H1 (cell line): ENCODE data around the gene YTHDF2. TPM values are rescaled to one million over a fixed set of nuclear protein-coding genes. Genes with fewer than 3 reads are reported as not detected.
A peak's percentile ranks its signal among the peaks of the same experiment; 100 is the strongest.

Experiments
- CTCF ChIA-PET: fragments of 300-600 bp; sonication (Branson Sonifier 250); formaldehyde crosslinking; loops from one replicate; lab custom pipeline; 2021; ENCODE audit not compliant: partially characterized antibody; lab: Charles Lee
- POLR2A ChIA-PET: fragments of 300-600 bp; sonication (Branson Sonifier 250); formaldehyde crosslinking; loops from one replicate; lab custom pipeline; 2021; ENCODE audit warnings: inconsistent platforms; ENCODE audit not compliant: partially characterized antibody; lab: Charles Lee
- DNase-seq, 2 experiments: peaks; one replicate each; pipeline versions ENCODE4 v3.0.0 to v3.0.0-alpha.2; 2010 to 2022; ENCODE audit warnings: low spot score in 2 of 2, low read depth in 1 of 2, mixed read lengths in 1 of 2
- FAIRE-seq: peaks from 2 replicates; lab custom pipeline; 2011; peaks lifted over from hg19 to GRCh38; lab: Jason Lieb, UNC
- H2AFZ ChIP-seq: 2 replicates; pipeline ENCODE4 v1.8.1; 2012; ENCODE audit warnings: low read length, inconsistent platforms
- H2AK5ac ChIP-seq: 2 replicates; pipeline ENCODE4 v1.6.1; 2013; ENCODE audit warnings: low read depth, low read length
- H2BK120ac ChIP-seq: replicated peaks from 2 replicates; pipeline ENCODE3; 2013; ENCODE audit warnings: low read depth, low read length, inconsistent platforms
- H2BK12ac ChIP-seq: 2 replicates; pipeline ENCODE4 v1.6.1; 2013; ENCODE audit warnings: low read depth, low read length
- H2BK15ac ChIP-seq: 2 replicates; pipeline ENCODE4 v1.6.1; 2013; ENCODE audit warnings: low read length
- H2BK20ac ChIP-seq: 2 replicates; pipeline ENCODE4 v1.6.1; 2013; ENCODE audit warnings: low read length
- H2BK5ac ChIP-seq: 2 replicates; pipeline ENCODE4 v1.6.1; 2013; ENCODE audit warnings: low read depth, low read length
- H3K14ac ChIP-seq: 2 replicates; pipeline ENCODE4 v1.6.1; 2013; ENCODE audit warnings: inconsistent platforms; ENCODE audit not compliant: insufficient read length
- H3K18ac ChIP-seq: 2 replicates; pipeline ENCODE4 v1.6.1; 2013; ENCODE audit warnings: low read length; ENCODE audit errors: extremely low read depth
- H3K23ac ChIP-seq: 2 replicates; pipeline ENCODE4 v1.6.1; 2013; ENCODE audit warnings: inconsistent platforms; ENCODE audit not compliant: insufficient read length
- H3K23me2 ChIP-seq: 2 replicates; pipeline ENCODE4 v1.6.1; 2013; ENCODE audit warnings: low read depth, low read length
- H3K27ac ChIP-seq: 2 replicates; pipeline ENCODE4 v1.6.1; 2011; ENCODE audit warnings: low read depth, low read length, inconsistent platforms
- H3K27me3 ChIP-seq, 4 experiments: replicated peaks in 1 of 4; 1 replicate in 1 of 4; 2 replicates in 3 of 4; pipeline versions ENCODE4 v1.6.1 to v1.8.1; 2011 to 2013; ENCODE audit warnings: low read length in 3 of 4, mild to moderate bottlenecking in 3 of 4, inconsistent platforms in 2 of 4, mixed read lengths in 2 of 4, moderate library complexity in 1 of 4; ENCODE audit not compliant: control insufficient read depth in 3 of 4, insufficient read depth in 3 of 4; ENCODE audit errors: extremely low read depth in 1 of 4
- H3K36me3 ChIP-seq, 4 experiments: 2 replicates each; pipeline versions ENCODE4 v1.6.1 to v1.8.1; 2011 to 2013; ENCODE audit warnings: mild to moderate bottlenecking in 4 of 4, low read length in 3 of 4, moderate library complexity in 2 of 4, control low read depth in 1 of 4, inconsistent platforms in 1 of 4; ENCODE audit not compliant: insufficient read depth in 4 of 4, control insufficient read depth in 2 of 4
- H3K4ac ChIP-seq: replicated peaks from 2 replicates; pipeline ENCODE3; 2013; ENCODE audit warnings: low read length, low read depth, mixed read lengths, inconsistent platforms; ENCODE audit not compliant: insufficient read length
- H3K4me1 ChIP-seq, 4 experiments: replicated peaks in 1 of 4; 1 replicate in 1 of 4; 2 replicates in 3 of 4; pipeline versions ENCODE4 v1.6.1 to v1.8.1; 2011 to 2013; ENCODE audit warnings: low read length in 3 of 4, inconsistent platforms in 2 of 4, mixed read lengths in 1 of 4; ENCODE audit not compliant: insufficient read depth in 4 of 4, control insufficient read depth in 3 of 4
- H3K4me2 ChIP-seq, 2 experiments: 2 replicates each; pipeline versions ENCODE4 v1.6.1 to v1.8.1; 2011 to 2013; ENCODE audit warnings: low read depth in 2 of 2, low read length in 2 of 2, control low read depth in 1 of 2, inconsistent platforms in 1 of 2, mild to moderate bottlenecking in 1 of 2; ENCODE audit not compliant: insufficient read depth in 1 of 2
- H3K4me3 ChIP-seq, 4 experiments: fragments of 200-600, 300-600 bp in 1 of 4; sonication (generic), shearing (Covaris generic), sonication (Bioruptor Twin) in 1 of 4; 2 replicates each; pipeline versions ENCODE4 v1.5.1 to v1.8.1; 2011 to 2016; ENCODE audit warnings: low read length in 4 of 4, low read depth in 3 of 4, control low read depth in 2 of 4, inconsistent platforms in 2 of 4, mild to moderate bottlenecking in 2 of 4, mixed read lengths in 1 of 4, moderate library complexity in 1 of 4; ENCODE audit not compliant: insufficient read depth in 2 of 4; ENCODE audit errors: extremely low read depth in 1 of 4
- H3K56ac ChIP-seq: replicated peaks from 2 replicates; pipeline ENCODE3; 2013; ENCODE audit warnings: low read depth, mild to moderate bottlenecking, mixed read lengths, low read length, inconsistent platforms; ENCODE audit not compliant: insufficient read length
- H3K79me1 ChIP-seq: 2 replicates; pipeline ENCODE4 v1.6.1; 2013; ENCODE audit warnings: low read depth, low read length, control low read depth
- H3K79me2 ChIP-seq, 2 experiments: 2 replicates each; pipeline versions ENCODE4 v1.6.1 to v1.8.1; 2012 to 2013; ENCODE audit warnings: low read length in 2 of 2, mild to moderate bottlenecking in 2 of 2, inconsistent platforms in 1 of 2; ENCODE audit not compliant: insufficient read depth in 2 of 2, control insufficient read depth in 1 of 2
- H3K9ac ChIP-seq, 4 experiments: replicated peaks in 1 of 4; 1 replicate in 1 of 4; 2 replicates in 3 of 4; pipeline versions ENCODE4 v1.6.1 to v1.8.1; 2011 to 2013; ENCODE audit warnings: low read depth in 3 of 4, low read length in 3 of 4, control low read depth in 2 of 4, mild to moderate bottlenecking in 2 of 4, moderate library complexity in 2 of 4, inconsistent platforms in 1 of 4; ENCODE audit errors: extremely low read depth in 1 of 4
- H3K9me3 ChIP-seq, 2 experiments: 2 replicates each; pipeline versions ENCODE4 v1.6.1 to v1.8.1; 2012 to 2013; ENCODE audit warnings: mild to moderate bottlenecking in 2 of 2, moderate library complexity in 2 of 2, control low read depth in 1 of 2, inconsistent platforms in 1 of 2, low read depth in 1 of 2, low read length in 1 of 2, mixed read lengths in 1 of 2; ENCODE audit not compliant: insufficient read depth in 2 of 2
- H4K20me1 ChIP-seq, 2 experiments: replicated peaks in 1 of 2; 2 replicates each; pipeline versions ENCODE3 to v1.8.1; 2011 to 2013; ENCODE audit warnings: inconsistent platforms in 2 of 2, low read length in 2 of 2, mild to moderate bottlenecking in 1 of 2; ENCODE audit not compliant: insufficient read depth in 2 of 2, control insufficient read depth in 1 of 2
- H4K5ac ChIP-seq: 2 replicates; pipeline ENCODE4 v1.6.1; 2013; ENCODE audit warnings: low read length, low read depth, mixed read lengths, inconsistent platforms; ENCODE audit not compliant: insufficient read length
- H4K8ac ChIP-seq: 2 replicates; pipeline ENCODE4 v1.8.0; 2013; ENCODE audit warnings: mild to moderate bottlenecking, moderate library complexity, low read length, inconsistent platforms; ENCODE audit not compliant: insufficient read depth; ENCODE audit errors: extremely low read depth
- H4K91ac ChIP-seq: replicated peaks from 2 replicates; pipeline ENCODE3; 2013; ENCODE audit warnings: low read length, mixed read lengths, inconsistent platforms; ENCODE audit not compliant: insufficient read length
- E2F6 ChIP-seq: IDR thresholded peaks from 2 replicates; pipeline ENCODE4 v1.6.1; 2012; ENCODE audit warnings: inconsistent platforms
- JUN ChIP-seq: IDR thresholded peaks from 2 replicates; pipeline ENCODE4 v1.6.1; 2011; ENCODE audit warnings: low read depth, mild to moderate bottlenecking, improper control_type of control experiment, low read length
- KDM4A ChIP-seq: IDR thresholded peaks from one replicate; pipeline ENCODE4 v1.7.1; 2012; ENCODE audit warnings: low read depth, mild to moderate bottlenecking, moderate library complexity, low read length, inconsistent platforms; ENCODE audit not compliant: severe bottlenecking
- MAFK ChIP-seq: IDR thresholded peaks from 2 replicates; pipeline ENCODE4 v1.6.1; 2012; ENCODE audit warnings: low read depth, mild to moderate bottlenecking, improper control_type of control experiment, low read length
- POLR2A ChIP-seq, 2 experiments: IDR thresholded peaks; 1 replicate in 1 of 2; 2 replicates in 1 of 2; pipeline ENCODE4 v1.6.1; 2011; ENCODE audit warnings: low read depth in 2 of 2, low read length in 2 of 2, mild to moderate bottlenecking in 2 of 2; ENCODE audit errors: control extremely low read depth in 1 of 2
- RXRA ChIP-seq: IDR thresholded peaks from 2 replicates; pipeline ENCODE4 v1.6.1; 2011; ENCODE audit warnings: low read depth, mild to moderate bottlenecking, low read length, moderate library complexity; ENCODE audit not compliant: insufficient read depth
- TAF1 ChIP-seq: IDR thresholded peaks from 2 replicates; pipeline ENCODE4 v1.6.1; 2011; ENCODE audit warnings: mild to moderate bottlenecking, low read depth, low read length
- TAF7 ChIP-seq: optimal IDR thresholded peaks from 2 replicates; pipeline ENCODE3; 2011; ENCODE audit warnings: low read depth, mild to moderate bottlenecking, inconsistent platforms, low read length, moderate library complexity, borderline replicate concordance
- WGBS, 2 experiments: shearing (Covaris generic) in 1 of 2; methylation state at CpG; one replicate each; pipeline versions ENCODE4 v1.1.6 to v1.1.7; 2013 to 2015; ENCODE audit warnings: low lambda C conversion rate in 2 of 2, mixed read lengths in 2 of 2, inconsistent platforms in 1 of 2, low coverage in 1 of 2, missing lambda C conversion rate in 1 of 2; ENCODE audit not compliant: insufficient replicate concordance in 2 of 2, insufficient coverage in 1 of 2, insufficient read length in 1 of 2; ENCODE audit errors: extremely low coverage in 1 of 2, missing lambda C conversion rate in 1 of 2; 5-methylcytosine and 5-hydroxymethylcytosine counted together
- polyA plus RNA-seq, 7 experiments: library from polyadenylated mRNA; depleted of rRNA in 3 of 7; stranded (reverse) in 5 of 7; unstranded in 2 of 7; fragments of >200 nt in 5 of 7; fragments of 200-250 nt in 2 of 7; gene quantifications; 1 replicate in 5 of 7; 2 replicates in 1 of 7; 4 replicates in 1 of 7; pipeline versions ENCODE4 v1.2.1 to v1.2.3, GENCODE V29; 2011 to 2013; ENCODE audit warnings: missing spikeins in 2 of 7, mixed read lengths in 2 of 7
- total RNA-seq: library from RNA; stranded (reverse); fragmentation: NEBNext Ultra II Directional; extraction: Animal tissue kit (Norgen Biotek cat#: 25700); gene quantifications from 2 replicates; pipeline ENCODE4 v1.2.1, GENCODE V29; 2021

The YTHDF2 gene
- total and polyA plus RNA-seq, 2 of the 8 experiments (the other 6 are each of a cell fraction or from before 2014, with no cell fraction given), result 128 to 164 TPM

GRCh38 chr1:28811766-28812668, 75.3 kb downstream of the YTHDF2 start, which contains the start of gene OPRD1:
Gene OPRD1, plus strand, starts transcription at chr1:28812170. Its CDS starts 214 bp downstream, at chr1:28812384.
- POLR2A ChIA-PET, result interaction anchor here (1.0 to 1.4 kb wide), 4 partner anchors 10 to 72 kb away, joined by 3 to 6 read pairs (median 3); no protein-coding TSS in a partner anchor
- TF ChIP-seq POLR2A (IDR thresholded peaks at IDR 0.05; ENCODE audit: control extremely low read depth in 1 of 2, low read depth in 2 of 2, low read length in 2 of 2) (peak in 1 of 2 experiments; percentile 43; a peak in 2 of 3 replicates), KDM4A (peak; percentile 73), RXRA (no peak), TAF7 (no peak), E2F6 (peak; percentile 75), JUN (no peak), MAFK (no peak), TAF1 (peak; percentile 71)

More at GRCh38 chr1:28811766-28812668, 75.3 kb downstream of the YTHDF2 start, which contains the start of gene OPRD1:
- peak within 1 kb of the TSS; percentile 63 to 86 for H3K4me2 ChIP-seq
- peak within 1 kb of the TSS; percentile 80; the same call in 1 of the 2 replicates for H2BK20ac ChIP-seq
- peak within 1 kb of the TSS; percentile 48; the same call in 1 of the 2 replicates for H2AFZ ChIP-seq
- H3K4me1 ChIP-seq, result peaks cover 0 to 16% (median 5%) of the 10 kb centered on the region in 4 experiments; a peak in 4 of 7 replicates
- H4K91ac ChIP-seq, result peak within 1 kb of the TSS; percentile 57
- no peak within 1 kb of the TSS for H3K27ac ChIP-seq
- no peaks in the 10 kb centered on the region; the same call in 1 of the 2 replicates for H3K79me1 ChIP-seq
- H3K23me2 ChIP-seq, result peaks cover 4% of the 10 kb centered on the region; the same call in 1 of the 2 replicates
- no peak within 1 kb of the TSS for H3K56ac ChIP-seq
- H3K27me3 ChIP-seq, result peaks cover 16 to 43% (median 32%) of the 10 kb centered on the region in 4 experiments
- H3K4me3 ChIP-seq, result peak within 1 kb of the TSS; percentile 29 to 60 (median 44)
- no peaks in the 10 kb centered on the region for H3K36me3 ChIP-seq
- no peak within 1 kb of the TSS for H3K14ac ChIP-seq
- peak within 1 kb of the TSS; percentile 32; the same call in 1 of the 2 replicates for H2BK5ac ChIP-seq
- WGBS, 2 experiments, result 10% methylated on average over 35 of the region's 108 CpGs; no CpG with 5 or more reads in 1 of the 2 experiments
- peak in 1 of 2 experiments; percentile 76 for DNase-seq
- H3K18ac ChIP-seq, result peak within 1 kb of the TSS; percentile 99
- H4K8ac ChIP-seq, result peak within 1 kb of the TSS; percentile 68
- no peaks in the 10 kb centered on the region for H3K9me3 ChIP-seq
- H4K5ac ChIP-seq, result no peak within 1 kb of the TSS
- H2BK12ac ChIP-seq, result peak within 1 kb of the TSS; percentile 92; the same call in 1 of the 2 replicates
- peak within 1 kb of the TSS; percentile 11 for H3K4ac ChIP-seq
- no peak for FAIRE-seq
- H3K9ac ChIP-seq, result peak within 1 kb of the TSS in 3 of 4 experiments; percentile 34 to 79 (median 44); a peak in 5 of 7 replicates
- no peak within 1 kb of the TSS for H3K23ac ChIP-seq
- H2AK5ac ChIP-seq, result peak within 1 kb of the TSS; percentile 77
- CTCF ChIA-PET, result interaction anchor here (0.7 to 1.5 kb wide), 4 partner anchors 27 to 82 kb away, joined by 3 to 6 read pairs (median 4); no protein-coding TSS in a partner anchor
- peak within 1 kb of the TSS; percentile 47 for H2BK120ac ChIP-seq
- H4K20me1 ChIP-seq, result no peaks in the 10 kb centered on the region
- peak within 1 kb of the TSS; percentile 95 for H2BK15ac ChIP-seq
- H3K79me2 ChIP-seq, result no peaks in the 10 kb centered on the region
